Measurements from ENCODE around the gene C2CD5.
"Not testable (repeated sequence)": the region's sequence is repeated elsewhere in the genome, so short reads cannot be mapped to it uniquely, and the experiment has no call there.

C2CD5 gene

DNA sequence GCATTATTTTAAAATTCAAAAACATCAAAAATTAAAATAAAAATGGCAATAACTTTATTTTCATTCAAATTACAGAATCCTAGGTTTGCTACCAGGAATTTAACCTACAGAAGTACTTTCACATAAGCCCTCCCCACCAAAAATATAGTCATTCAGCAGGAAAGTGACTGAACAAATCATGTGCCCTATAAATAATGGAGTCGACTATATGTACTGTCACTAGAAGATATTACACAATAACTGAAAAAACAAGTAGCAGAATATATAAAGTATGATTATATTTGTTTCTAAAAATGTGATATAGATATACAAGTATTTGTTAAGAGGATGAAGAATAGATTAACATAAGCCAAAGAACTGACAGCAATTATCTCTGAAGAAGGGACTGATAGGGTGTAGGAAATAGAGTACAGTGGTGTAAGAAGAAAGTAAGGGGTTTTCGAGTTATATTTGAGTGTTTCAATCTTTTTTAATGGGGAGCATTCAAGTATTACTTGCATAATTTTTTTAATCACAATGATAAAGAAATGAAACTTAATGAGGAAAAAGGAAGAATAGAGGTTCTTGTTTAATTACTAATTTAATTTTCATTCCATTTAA, 7.9 kb downstream of the C2CD5 start:
- DNase-seq (ENCODE audit: low spot score): no peak

DNA sequence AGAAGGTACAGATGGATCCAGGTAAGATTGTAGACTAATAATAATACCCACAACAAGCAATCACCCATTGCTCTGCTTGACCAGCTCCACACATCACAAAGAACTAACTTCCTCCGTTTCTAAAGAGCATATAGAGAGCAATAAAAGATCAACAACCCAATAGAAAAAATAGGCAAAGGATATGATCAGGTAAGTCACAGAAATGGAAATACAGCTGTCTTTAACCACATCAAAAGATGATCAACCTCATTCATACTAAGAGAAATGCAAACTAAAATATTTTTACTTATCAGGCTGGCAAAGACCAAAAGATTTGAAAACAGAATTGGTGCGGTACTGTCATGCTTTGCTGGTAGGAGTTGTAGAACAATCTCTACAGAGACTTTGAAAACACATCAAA, 8.9 kb downstream of the C2CD5 start:
- no peak for DNase-seq (ENCODE audit: low spot score)

DNA sequence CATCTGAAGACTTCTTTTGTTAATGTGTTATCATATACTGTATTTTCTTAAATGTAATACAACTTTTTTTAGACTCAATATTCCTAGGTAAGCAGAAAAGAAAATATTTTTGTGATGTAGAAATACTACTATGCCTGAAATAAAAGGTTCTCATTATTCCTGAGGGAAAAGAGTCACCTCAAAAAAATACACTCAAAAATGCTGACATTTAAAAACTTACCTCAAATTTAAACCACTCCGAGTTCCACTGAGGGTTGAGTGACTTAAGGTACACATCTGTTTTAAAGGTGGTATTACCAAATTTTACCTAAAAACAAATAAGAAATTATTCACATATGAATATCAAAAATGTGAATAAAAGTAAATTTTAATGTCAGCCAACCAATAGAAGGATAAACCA, 9.3 kb downstream of the C2CD5 start:
- no peak for DNase-seq (ENCODE audit: low spot score)

DNA sequence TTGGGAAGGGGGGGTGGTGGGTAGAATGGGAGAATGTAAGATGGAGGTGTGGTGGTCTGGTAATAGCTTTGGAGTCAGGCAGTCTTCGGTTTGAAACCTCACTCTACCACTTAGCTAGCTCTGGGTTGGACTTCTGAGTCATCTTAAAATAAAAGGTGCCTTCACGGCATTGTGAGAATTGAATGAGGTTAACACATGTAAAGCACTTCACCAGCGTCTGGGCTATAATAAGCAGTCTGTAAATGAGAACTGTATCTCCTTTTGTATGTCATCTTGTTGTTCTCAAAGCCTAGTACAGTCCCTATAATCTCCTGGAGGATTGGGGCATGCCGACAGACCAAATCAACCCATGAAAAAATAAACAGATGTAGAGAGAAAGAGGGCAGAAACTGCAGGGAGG, 11.2 kb downstream of the C2CD5 start:
- no peak for DNase-seq (ENCODE audit: low spot score)

DNA sequence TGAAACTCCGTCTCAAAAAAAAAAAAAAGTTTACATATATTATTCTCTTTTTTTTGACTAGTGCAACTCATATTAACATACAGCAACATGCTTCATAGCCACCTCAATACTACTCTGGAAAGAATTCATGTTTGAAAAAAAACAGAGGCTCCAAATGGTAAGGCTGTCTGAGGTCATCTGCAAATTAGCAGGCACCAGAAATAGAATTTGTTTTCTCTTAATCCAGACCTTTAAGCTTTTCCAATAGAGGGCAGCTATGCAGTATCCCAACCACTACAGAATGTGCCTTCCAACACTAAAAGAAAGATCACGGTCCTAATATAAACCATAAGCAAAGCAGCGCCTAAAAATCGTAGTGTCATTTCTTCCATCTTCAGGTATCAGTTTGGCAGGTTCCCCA, 12.0 kb downstream of the C2CD5 start:
- DNase-seq (ENCODE audit: low spot score): no peak

DNA sequence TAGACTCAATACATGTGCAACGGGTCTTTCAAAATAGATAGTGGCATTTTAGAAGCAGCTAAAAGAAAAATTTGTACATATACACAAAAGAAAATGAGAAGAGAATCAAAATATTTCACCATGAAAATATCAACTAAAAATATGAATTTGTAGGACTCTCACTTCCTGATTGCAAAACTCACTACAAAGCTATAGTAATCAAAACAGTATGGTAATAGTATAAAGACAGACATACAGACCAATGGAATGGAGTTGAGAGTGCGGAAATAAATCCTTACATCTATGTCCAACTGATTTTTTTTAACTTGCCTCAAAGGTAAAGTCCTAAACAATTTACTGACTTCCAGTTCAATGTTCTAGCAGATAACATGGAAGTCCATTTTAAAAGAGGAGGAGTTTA, 13.1 kb downstream of the C2CD5 start:
- no peak for DNase-seq (ENCODE audit: low spot score)

DNA sequence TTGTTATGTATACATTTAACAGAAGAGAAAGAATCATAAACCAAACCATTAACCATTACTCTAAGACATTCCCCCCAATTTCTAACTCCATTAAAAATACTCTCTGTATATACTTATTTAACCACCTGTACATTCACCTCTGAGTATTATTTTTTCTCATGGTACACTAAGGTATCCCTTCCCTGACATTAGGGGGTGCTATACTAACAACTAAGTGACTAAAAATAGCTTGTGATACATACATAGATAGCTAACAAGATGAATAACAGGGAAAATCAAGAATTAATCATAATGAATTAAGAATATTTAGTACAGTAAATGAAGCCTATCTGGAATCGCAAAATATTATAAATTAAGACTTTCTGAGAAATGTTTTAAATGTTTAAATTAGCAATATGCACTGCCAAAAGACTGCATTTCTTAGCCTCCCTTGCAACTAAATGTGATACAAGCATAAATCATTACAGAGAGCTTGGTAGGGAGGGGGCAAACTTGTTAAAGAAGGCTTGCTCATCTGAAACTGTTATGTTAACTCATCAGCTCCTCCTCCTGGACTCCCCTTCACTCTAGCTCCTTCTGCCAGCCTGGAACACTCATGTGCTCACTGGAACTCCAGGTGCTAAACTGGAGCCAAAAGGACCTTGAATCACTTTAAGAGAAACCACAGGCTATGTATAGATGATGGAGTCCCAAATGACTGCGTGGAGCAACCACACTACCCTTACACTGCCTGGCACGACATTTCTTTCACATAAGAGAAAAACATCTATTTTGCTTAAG, 14.9 kb downstream of the C2CD5 start:
- DNase-seq (ENCODE audit: low spot score): no peak

DNA sequence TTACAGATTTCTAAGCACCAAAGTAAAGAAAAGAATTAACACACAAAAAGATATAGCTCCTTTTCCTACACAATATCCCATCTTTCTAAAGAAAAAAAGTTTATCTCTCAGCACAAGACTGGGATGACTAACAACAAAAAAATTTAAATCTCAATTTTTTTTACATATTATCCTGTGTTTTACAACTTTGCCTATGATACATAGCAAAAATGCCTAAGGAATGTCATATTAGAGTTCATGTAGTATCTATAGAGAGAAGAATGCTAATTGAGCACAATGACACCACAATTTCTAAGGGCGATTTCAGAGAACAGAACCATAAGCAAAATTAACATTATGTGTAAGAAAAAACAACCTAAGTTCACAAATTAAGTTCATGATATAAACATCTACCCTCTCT, 16.3 kb downstream of the C2CD5 start:
- DNase-seq (ENCODE audit: low spot score): no peak

DNA sequence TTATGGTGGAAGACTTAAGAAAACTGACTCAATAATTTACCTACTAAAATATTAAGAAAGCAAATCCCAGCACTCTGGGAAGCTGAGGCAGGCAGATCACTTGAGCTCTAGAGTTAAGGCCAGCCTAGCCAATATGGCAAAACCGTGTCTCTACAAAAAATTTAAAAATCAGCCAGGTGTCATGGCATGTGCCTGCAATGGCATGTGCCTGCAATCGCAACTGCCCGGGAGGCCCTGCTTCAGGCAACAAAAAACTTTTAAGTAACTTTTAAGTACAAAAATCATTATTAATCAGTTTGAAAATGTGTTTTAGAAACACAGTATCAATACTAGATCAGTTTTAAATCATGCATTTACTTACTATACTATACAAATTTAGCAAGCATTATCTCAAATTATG, 17.5 kb downstream of the C2CD5 start:
- DNase-seq (ENCODE audit: low spot score): no peak

DNA sequence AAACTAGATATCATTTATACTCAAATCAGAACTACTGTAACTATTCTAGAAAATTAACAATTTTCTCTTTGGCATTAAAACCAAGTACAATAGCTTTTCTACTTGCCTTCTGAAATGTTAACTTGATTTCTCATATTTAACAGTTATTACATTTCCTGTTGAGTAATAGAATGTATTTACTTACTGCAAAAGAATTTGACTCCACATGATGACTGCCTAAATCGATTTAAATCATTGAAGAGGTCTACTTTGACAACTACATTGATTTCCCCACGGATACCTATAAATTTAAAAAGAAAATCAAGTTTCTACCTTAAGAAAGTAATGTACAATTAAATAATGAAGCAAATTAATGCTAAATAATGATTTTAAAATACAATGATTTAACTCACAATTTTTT, 18.9 kb downstream of the C2CD5 start:
- no peak for DNase-seq (ENCODE audit: low spot score)

DNA sequence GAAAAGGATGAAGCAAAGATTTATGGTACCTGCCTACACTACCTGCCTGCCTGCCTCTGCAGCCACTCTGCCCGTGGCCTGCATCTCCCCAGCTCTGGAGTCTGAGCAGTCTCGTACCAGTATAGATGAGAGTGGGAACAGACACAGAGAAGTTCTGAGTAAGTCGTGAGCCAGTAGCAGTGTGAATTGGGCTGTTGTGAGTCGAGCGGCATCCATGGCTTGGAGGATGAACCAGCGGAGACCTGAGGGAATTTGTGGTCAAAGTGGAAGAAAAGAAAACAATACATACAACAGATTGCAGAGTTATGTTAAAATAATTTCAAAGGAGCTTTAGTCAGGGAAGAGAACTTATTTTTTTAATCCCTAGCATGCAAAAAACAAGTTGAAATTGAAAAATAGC, 25.3 kb downstream of the C2CD5 start:
- no peak for DNase-seq (ENCODE audit: low spot score)

DNA sequence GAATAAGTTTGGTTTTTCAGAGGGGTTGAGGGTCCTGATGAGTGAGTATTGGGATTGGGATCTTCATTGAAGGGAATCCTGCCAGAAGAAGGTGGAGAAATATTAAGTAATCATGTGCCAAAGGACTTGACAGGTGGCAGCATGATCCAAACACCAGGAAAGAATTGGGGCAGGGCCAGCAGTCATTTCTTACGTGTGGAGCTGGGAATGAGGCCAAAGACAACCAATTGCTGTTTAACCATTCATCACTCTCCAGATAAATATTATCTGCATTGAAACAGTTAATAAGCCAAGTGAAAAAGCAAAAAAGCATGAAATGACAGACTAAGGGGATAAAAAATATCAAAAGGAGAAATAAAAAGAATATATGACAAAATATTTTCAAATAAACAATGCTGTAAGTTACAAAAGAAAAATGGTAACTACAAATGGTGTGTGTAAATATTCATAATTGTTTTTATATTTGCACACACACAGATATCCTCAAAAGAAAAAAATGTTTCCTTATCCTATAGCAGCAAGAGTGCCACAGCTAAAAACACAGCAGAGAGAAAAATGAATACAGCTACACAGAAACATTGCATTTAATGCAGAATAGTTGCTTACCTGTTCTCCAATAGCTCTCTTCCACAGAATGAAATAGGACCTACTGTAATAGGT, 26.2 kb downstream of the C2CD5 start:
- DNase-seq (ENCODE audit: low spot score): no peak

DNA sequence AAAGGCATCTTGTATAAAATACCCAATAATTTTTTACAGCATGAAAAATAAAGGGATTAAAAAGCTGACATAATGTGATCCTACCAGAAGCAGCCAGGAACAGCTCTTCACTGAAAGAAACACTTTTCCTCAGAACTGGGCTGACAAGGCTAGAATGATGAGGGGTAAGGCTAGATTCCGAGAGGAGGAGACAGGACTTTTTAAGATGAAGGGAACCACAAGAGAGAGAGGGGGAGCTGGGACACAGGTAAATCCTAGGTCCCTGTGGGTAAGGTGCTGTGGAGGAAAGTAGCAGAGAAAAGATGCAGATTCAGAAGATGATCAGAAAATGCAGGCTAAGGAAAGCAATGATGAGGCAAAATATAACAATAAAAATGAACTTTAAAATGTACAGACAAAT, 29.5 kb downstream of the C2CD5 start:
- no peak for DNase-seq (ENCODE audit: low spot score)

DNA sequence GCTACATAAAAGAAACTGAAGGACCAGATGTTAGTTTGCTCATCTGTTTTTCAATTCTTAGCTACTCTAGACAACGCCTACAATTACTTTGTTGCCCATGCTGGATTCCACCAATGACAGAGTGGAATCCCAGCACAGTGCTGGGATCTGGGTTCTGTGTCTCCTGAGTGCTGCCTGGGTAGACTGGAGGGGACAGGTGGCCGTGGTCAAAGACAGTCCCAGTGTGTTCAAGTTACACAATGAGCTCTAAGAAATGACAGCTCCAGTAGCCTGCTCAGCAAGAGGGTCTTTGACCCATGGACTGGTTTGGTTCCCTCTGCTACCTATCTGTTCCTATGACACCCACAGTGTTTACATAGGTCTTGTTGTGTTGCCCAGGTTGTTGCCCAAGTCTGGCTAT, 38.5 kb downstream of the C2CD5 start:
- no peak for DNase-seq (ENCODE audit: low spot score)

DNA sequence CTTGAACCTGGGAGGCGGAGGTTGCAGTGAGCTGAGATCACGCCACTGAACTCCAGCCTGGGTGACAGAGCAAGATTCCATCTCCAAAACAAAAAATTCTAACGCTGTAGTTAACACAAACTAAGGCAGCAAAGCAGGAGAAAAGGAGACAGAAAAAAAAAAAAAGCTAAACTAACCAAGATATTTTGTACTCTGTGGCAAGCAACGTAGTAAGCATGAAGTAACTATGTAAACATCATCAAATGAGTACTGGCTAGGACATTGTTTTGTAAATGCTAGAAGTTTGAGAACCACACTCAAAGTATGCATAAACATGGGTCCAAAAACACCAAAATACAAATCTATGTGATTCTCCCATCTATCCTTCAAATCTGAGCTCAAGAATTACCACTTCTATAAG, 44.2 kb downstream of the C2CD5 start:
- DNase-seq (ENCODE audit: low spot score): no peak

DNA sequence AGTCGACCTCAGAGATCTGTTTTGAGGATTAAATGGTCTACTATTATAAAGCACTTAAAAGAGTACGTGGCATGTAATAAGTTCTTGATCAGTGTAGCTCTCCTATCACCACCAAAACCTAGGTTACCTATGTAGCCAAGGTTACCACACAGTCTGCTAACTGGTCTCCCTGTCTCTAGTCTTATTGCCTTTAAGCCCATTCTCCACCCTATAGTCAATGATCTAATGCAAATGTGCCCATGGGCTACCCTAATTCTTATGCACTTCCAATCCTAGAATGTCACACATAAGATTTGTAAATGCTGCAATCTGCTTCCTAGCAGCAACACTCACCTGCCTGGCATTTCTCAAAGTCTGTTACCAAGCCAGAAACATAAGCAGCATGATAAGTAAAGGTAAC, 44.9 kb downstream of the C2CD5 start:
- DNase-seq (ENCODE audit: low spot score): no peak

DNA sequence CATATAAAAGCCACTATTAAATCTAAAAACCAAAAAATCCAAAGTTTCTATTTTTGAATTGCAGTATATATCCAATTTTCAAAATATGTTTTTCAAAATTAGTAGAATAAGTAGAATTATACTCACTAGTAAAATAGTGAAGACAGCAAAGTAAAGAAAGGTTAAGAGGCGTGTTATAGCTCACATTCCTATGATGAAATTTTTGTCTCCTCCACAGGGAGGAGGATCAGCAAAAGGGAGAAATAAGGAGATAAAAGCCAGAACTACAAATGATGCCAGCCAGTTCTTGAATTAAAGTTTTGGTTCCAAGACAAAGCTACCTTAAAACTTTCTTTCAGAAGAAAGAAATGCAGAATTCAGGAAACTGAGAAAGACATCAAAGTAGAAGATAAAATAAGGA, 50.0 kb downstream of the C2CD5 start:
- no peak for DNase-seq (ENCODE audit: low spot score)

DNA sequence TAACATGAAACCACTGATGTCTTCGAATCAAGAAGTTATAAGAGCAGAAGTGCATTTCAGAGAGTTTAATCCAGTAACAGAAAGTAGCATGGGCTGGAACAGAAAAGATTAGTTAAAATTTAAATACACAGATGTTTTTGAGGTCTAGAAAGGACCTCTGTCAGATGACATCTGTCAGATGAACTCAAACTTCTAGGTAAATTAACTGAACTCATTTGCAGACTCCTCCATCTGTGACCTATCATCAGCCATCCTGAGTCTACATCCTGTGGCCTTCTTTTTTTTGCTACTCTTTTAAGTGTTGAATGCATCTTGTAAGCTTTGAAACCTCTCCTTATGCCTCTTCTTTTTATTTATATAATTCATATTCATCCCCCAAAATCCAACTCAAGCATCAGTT, 53.3 kb downstream of the C2CD5 start:
- DNase-seq (ENCODE audit: low spot score): no peak

DNA sequence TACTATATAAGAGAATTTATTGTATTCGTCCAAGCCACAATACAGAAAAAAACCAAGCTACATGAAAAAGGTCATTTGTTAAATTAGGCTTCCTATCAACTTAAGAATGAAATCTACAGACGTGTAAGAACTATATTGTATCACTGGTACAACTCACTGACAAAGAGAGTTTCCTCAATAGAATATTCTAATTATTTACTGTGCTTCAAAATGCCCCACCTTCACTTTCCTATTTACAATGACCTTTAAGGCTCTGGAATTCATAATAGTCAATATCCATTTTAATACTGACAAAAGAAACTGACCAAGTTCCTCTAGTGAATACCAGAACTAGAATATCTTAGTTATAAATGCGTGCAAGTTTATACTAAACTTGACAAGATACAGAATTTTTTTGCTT, 55.9 kb downstream of the C2CD5 start:
- DNase-seq (ENCODE audit: low spot score): no peak

DNA sequence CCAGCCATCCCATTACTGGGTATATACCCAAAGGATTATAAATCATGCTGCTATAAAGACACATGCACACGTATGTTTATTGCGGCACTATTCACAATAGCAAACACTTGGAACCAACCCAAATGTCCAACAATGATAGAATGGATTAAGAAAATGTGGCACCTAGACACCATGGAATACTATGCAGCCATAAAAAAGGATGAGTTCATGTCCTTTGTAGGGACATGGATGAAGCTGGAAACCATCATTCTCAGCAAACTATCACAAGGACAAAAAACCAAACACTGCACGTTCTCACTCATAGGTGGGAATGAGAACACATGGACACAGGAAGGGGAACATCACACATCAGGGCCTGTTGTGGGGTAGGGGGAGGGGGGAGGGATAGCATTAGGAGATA, 56.7 kb downstream of the C2CD5 start:
- DNase-seq (ENCODE audit: low spot score): not testable (repeated sequence)

DNA sequence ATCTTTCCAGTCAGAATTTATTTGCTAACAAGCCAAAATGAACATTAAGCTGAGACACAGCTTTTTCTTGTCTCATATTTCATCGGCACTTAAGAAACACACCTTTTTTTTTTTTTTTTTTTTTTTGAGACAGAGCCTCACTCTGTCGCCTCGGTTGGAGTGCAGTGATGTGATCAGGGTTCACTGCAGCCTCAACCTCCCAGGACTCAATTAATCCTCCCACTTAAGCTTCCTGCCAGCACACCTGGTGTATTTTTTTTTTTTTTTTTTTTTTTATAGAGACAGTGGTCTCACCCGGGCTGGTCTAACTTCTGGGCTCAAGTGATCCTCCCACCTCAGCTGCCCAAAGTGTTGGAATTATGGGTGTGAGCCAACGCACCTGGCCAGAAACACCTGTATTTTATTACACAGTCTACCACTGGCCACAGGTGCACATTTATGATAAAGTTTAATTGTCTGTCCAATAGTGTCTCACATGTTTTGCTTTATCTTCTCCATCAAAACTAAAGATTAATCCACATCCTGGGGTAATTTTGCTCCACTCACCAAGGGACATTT, 62.7 kb downstream of the C2CD5 start:
- no peak for DNase-seq (ENCODE audit: low spot score)

DNA sequence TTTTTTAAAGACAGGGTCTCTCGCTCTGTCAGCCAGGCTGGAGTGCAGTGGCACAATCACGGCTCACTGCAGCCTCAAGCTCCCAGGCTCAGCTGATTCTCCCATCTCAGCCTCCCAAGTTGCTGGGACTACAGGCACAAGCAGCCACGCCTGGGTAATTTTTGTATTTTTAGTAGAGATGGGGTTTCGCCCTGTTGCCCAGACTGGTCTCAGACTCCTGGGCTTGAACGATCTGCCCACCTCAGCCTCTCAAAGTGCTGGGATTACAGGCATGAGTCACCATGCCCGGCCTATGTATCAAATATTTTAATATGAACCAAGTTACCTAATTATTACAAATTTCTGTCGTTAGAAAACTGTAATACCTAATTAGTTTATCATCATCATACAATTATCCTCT, 63.5 kb downstream of the C2CD5 start:
- not testable (repeated sequence) for DNase-seq (ENCODE audit: low spot score)

DNA sequence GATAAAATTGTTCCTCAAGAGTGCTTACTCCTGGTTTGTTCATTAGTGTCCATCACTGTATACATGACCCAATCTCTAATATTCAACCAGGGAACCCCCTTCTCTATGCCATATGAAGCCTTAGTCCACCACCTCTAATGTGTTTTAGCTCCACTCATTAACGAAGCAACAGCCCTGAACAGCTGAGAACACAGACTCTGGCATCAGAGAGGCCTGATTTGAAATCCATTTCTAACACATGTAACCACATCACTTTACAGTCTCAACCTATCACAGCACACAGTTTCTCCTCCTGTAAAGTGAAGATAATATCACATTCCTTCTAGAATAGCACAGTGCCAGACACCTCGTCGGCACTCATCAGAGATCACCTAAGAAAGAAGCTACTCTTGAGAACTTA, 64.3 kb downstream of the C2CD5 start:
- DNase-seq (ENCODE audit: low spot score): no peak
